Fibroblast of lung (primary cell): ENCODE data around the gene TBC1D9.

Experiments
- CTCF ChIP-seq, 2 donors: IDR thresholded peaks in 1 of 2; conservative IDR thresholded peaks in 1 of 2; 1 replicate in 1 of 2; 2 replicates in 1 of 2; pipeline ENCODE4 v1.5.1; 2011 to 2012; ENCODE audit warnings: low read length in 2 of 2, control low read depth in 1 of 2, inconsistent platforms in 1 of 2, low read depth in 1 of 2, mild to moderate bottlenecking in 1 of 2
- EZH2 ChIP-seq: IDR thresholded peaks from 2 replicates; pipeline ENCODE4 v1.5.1; 2012; ENCODE audit warnings: low read length, control low read depth, mild to moderate bottlenecking; ENCODE audit errors: missing control alignments

- TF ChIP-seq CTCF (conservative IDR thresholded peaks at IDR 0.05 in 1 of 2, IDR thresholded peaks at IDR 0.05 in 1 of 2; ENCODE audit: low read depth in 1 of 2, low read length in 2 of 2) (no peak), EZH2 (no peak)
Observed at GRCh38 chr4:140611854-140612253, 144.3 kb downstream of the TBC1D9 start.
